Measurements from ENCODE around the gene TFG. TPM values are rescaled to one million over a fixed set of nuclear protein-coding genes. Genes with fewer than 3 reads are reported as not detected.
A peak's percentile ranks its signal among the peaks of the same experiment; 100 is the strongest.

The TFG gene
- total RNA-seq, 6 experiments from 2014 or later: 127 to 147 (median 133) TPM

- no peak overlapping the region for H3K4me3 Mint-ChIP-seq
- no peak for DNase-seq
- H3K36me3 Mint-ChIP-seq (ENCODE audit: low read depth): peaks cover 8% of the 10 kb centered on the region
- H3K27me3 Mint-ChIP-seq (ENCODE audit: insufficient read depth): no peaks in the 10 kb centered on the region
- no peak overlapping the region for H3K27ac Mint-ChIP-seq
- H3K4me1 Mint-ChIP-seq (ENCODE audit: low read depth): peaks cover 10% of the 10 kb centered on the region
- H3K9me3 Mint-ChIP-seq: peaks cover 14% of the 10 kb centered on the region
- TF ChIP-seq, protein P1, sequence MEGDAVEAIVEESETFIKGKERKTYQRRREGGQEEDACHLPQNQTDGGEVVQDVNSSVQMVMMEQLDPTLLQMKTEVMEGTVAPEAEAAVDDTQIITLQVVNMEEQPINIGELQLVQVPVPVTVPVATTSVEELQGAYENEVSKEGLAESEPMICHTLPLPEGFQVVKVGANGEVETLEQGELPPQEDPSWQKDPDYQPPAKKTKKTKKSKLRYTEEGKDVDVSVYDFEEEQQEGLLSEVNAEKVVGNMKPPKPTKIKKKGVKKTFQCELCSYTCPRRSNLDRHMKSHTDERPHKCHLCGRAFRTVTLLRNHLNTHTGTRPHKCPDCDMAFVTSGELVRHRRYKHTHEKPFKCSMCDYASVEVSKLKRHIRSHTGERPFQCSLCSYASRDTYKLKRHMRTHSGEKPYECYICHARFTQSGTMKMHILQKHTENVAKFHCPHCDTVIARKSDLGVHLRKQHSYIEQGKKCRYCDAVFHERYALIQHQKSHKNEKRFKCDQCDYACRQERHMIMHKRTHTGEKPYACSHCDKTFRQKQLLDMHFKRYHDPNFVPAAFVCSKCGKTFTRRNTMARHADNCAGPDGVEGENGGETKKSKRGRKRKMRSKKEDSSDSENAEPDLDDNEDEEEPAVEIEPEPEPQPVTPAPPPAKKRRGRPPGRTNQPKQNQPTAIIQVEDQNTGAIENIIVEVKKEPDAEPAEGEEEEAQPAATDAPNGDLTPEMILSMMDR (IDR thresholded peaks at IDR 0.05): no peak
These were observed 80.3 kb downstream of the TFG start for GRCh38 chr3:100789579-100789978.

GRCh38 chr3:100796556-100796955 is 87.3 kb downstream of the TFG start:
- no peaks in the 10 kb centered on the region; the same call in 1 of the 2 replicates for H3K27me3 Mint-ChIP-seq (ENCODE audit: insufficient read depth)
- no peaks in the 10 kb centered on the region for H3K9me3 Mint-ChIP-seq
- TF ChIP-seq, protein P1 (IDR thresholded peaks at IDR 0.05): peak; percentile 70
- peak overlapping the region; percentile 36; the same call in 1 of the 2 replicates for H3K4me3 Mint-ChIP-seq
- DNase-seq: peak; percentile 22
- no peaks in the 10 kb centered on the region for H3K36me3 Mint-ChIP-seq (ENCODE audit: low read depth)
- H3K27ac Mint-ChIP-seq: no peak overlapping the region
- peaks cover 50% of the 10 kb centered on the region for H3K4me1 Mint-ChIP-seq (ENCODE audit: low read depth)

DNA sequence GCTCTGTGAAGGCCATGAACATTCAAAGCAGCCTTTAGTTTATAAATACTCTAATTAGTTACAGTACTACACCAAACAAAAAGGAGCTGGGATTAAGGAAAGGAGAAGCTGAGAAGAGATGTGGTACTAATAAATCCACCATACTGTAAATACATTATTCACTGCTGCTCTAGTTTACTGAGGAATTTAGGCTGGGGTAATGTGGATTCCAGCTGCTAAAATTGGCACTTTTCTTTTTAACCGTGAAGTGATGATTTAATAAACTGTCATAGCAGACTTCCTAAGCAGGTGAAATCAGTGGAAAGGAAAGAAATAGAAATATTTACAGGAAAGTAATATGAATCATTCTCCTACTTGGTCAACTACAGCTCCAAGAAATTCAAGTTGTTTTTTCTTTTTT is 88.7 kb downstream of the TFG start:
- DNase-seq: no peak
- Mint-ChIP-seq H3K36me3 (ENCODE audit: low read depth) (peaks cover 9% of the 10 kb centered on the region; the same call in 1 of the 2 replicates), H3K4me1 (ENCODE audit: low read depth) (peaks cover 64% of the 10 kb centered on the region), H3K27me3 (ENCODE audit: insufficient read depth) (no peaks in the 10 kb centered on the region; the same call in 1 of the 2 replicates), H3K4me3 (no peak overlapping the region), H3K27ac (0 out of 2 replicates have a peak overlapping the region, but pooled peaks have one; percentile 14), H3K9me3 (peaks cover 6% of the 10 kb centered on the region)
- TF ChIP-seq, protein P1 (IDR thresholded peaks at IDR 0.05): no peak

Other genes with a start within 250 kb of the TFG start
- 10 to 100 TPM; 25.2 to 44.1 (median 28.5) TPM for gene TMEM45A, start 216.9 kb upstream of the TFG start, total RNA-seq (2021; fragmentation: NEBNext Ultra II Directional; extraction: Animal tissue kit (Norgen Biotek cat#: 25700))
- not detected for gene ADGRG7, start 99.9 kb upstream of the TFG start, total RNA-seq (2021; fragmentation: NEBNext Ultra II Directional; extraction: Animal tissue kit (Norgen Biotek cat#: 25700))

All from HFFc6 (cell line).